ENCODE data around the gene RAB1B.

The RAB1B gene

DNA sequence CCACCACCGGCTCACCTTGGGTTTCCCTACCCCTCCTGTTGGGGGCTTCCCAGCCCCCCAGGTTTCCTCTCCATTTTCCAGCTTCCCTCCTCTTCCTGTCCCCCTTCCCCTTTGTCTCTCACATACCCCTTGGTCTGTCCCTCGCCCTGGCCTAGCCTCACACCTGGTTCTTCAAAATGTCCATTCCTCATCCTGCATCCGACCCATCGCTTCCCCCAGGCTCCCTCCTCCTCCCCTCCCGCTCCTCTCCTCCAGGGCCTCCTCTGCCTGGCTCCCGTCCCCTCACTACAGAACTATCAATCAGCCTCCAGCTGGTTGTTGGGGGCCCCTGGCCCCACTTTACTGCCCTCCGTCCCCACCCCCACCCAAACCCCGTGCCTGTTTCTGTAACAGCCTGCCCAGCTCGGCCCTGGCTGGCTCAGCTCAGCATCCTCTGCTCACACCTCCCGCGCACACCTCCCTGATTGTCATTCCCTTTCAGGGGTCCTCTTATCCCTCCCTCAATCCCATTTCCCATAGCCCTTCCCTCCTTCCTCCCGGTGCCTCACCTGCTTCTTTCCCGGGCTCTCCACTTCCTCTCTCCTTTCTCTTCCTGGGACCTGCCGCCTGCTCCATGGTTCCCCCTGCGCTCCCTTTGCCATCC lies 10.8 kb downstream of the RAB1B start:
- no peak for DNase-seq (ENCODE audit: insufficient read length)
- TF ChIP-seq POLR2AphosphoS5 (IDR thresholded peaks at IDR 0.05; ENCODE audit: low read depth, low read length): no peak
- no peak for TF ChIP-seq POLR2A (IDR thresholded peaks at IDR 0.05; ENCODE audit: low read depth, low read length)
- TF ChIP-seq TAF1 (IDR thresholded peaks at IDR 0.05; ENCODE audit: borderline replicate concordance, low read depth, low read length): no peak
- FAIRE-seq: no peak

DNA sequence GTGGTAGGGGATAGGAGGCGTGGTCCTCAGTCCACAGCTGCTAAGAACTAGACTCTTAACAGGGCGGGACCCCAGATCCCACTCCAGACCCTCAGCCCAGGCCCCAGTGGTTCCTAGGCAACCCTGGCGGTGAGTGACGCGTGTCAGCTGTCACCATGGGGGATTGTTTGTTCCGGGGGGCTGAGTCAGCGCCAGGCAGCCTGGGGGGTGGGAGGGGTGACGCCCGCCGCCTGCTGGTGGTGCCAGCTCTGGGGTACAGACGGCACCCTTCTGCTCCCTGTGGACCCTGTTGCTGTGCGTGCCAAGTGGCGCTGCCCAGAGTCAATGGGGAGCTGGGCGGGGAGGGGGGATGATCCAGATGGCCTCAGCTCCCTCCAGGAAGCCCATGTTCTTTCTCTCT lies 12.0 kb downstream of the RAB1B start:
- no peak for TF ChIP-seq TAF1 (IDR thresholded peaks at IDR 0.05; ENCODE audit: borderline replicate concordance, low read depth, low read length)
- TF ChIP-seq POLR2A (IDR thresholded peaks at IDR 0.05; ENCODE audit: low read depth, low read length): no peak
- no peak for TF ChIP-seq POLR2AphosphoS5 (IDR thresholded peaks at IDR 0.05; ENCODE audit: low read depth, low read length)
- no peak for DNase-seq (ENCODE audit: insufficient read length)
- FAIRE-seq: no peak

DNA sequence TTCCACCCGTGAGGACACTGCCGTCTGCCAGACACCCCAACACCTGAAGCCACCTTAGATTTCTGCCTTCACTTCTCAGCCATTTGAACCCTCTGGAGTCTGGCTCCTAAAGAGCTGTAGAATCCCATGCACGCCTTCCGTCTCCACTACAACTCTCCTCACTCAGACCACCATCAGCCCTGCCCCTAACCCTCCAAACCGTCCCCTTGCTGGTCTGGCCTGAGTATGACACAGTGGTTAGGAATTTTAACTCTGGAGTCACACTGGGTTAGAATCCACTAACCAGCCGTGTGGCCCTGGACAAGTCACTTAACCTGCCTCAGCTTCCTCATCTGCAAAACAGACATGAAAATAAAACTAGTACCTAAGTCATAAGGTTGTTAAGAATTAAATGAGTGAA lies 12.6 kb downstream of the RAB1B start:
- DNase-seq (ENCODE audit: insufficient read length): no peak
- no peak for FAIRE-seq
- TF ChIP-seq POLR2AphosphoS5 (IDR thresholded peaks at IDR 0.05; ENCODE audit: low read depth, low read length): no peak
- TF ChIP-seq POLR2A (IDR thresholded peaks at IDR 0.05; ENCODE audit: low read depth, low read length): no peak
- no peak for TF ChIP-seq TAF1 (IDR thresholded peaks at IDR 0.05; ENCODE audit: borderline replicate concordance, low read depth, low read length)

- FAIRE-seq (no peak), DNase-seq (ENCODE audit: insufficient read length) (no peak)
- TF ChIP-seq POLR2A (IDR thresholded peaks at IDR 0.05; ENCODE audit: low read depth, low read length) (no peak), TAF1 (IDR thresholded peaks at IDR 0.05; ENCODE audit: borderline replicate concordance, low read depth, low read length) (no peak), POLR2AphosphoS5 (IDR thresholded peaks at IDR 0.05; ENCODE audit: low read depth, low read length) (no peak; the same call in 1 of the 2 replicates)
These were observed 13.5 kb downstream of the RAB1B start for GRCh38 chr11:66281776-66282467.

GRCh38 chr11:66282468-66283455 lies 14.3 kb downstream of the RAB1B start:
- DNase-seq (ENCODE audit: insufficient read length): peak; percentile 100
- TF ChIP-seq TAF1 (IDR thresholded peaks at IDR 0.05; ENCODE audit: borderline replicate concordance, low read depth, low read length) (no peak), POLR2AphosphoS5 (IDR thresholded peaks at IDR 0.05; ENCODE audit: low read depth, low read length) (no peak), POLR2A (IDR thresholded peaks at IDR 0.05; ENCODE audit: low read depth, low read length) (peak; percentile 42; the same call in 1 of the 2 replicates)
- peak; percentile 100 for FAIRE-seq

- no peak for DNase-seq (ENCODE audit: insufficient read length)
- FAIRE-seq: no peak
- TF ChIP-seq POLR2AphosphoS5 (IDR thresholded peaks at IDR 0.05; ENCODE audit: low read depth, low read length) (no peak), POLR2A (IDR thresholded peaks at IDR 0.05; ENCODE audit: low read depth, low read length) (no peak), TAF1 (IDR thresholded peaks at IDR 0.05; ENCODE audit: borderline replicate concordance, low read depth, low read length) (no peak)
These were observed 15.1 kb downstream of the RAB1B start for GRCh38 chr11:66283461-66284105.

- no peak for DNase-seq (ENCODE audit: insufficient read length)
- FAIRE-seq: no peak
- no peak for TF ChIP-seq TAF1 (IDR thresholded peaks at IDR 0.05; ENCODE audit: borderline replicate concordance, low read depth, low read length)
- no peak for TF ChIP-seq POLR2A (IDR thresholded peaks at IDR 0.05; ENCODE audit: low read depth, low read length)
- no peak for TF ChIP-seq POLR2AphosphoS5 (IDR thresholded peaks at IDR 0.05; ENCODE audit: low read depth, low read length)
These were observed 16.2 kb downstream of the RAB1B start for GRCh38 chr11:66284526-66285078.

GRCh38 chr11:66285250-66285947 lies 17.0 kb downstream of the RAB1B start:
- FAIRE-seq (no peak), DNase-seq (ENCODE audit: insufficient read length) (no peak)
- TF ChIP-seq TAF1 (IDR thresholded peaks at IDR 0.05; ENCODE audit: borderline replicate concordance, low read depth, low read length): no peak
- no peak for TF ChIP-seq POLR2AphosphoS5 (IDR thresholded peaks at IDR 0.05; ENCODE audit: low read depth, low read length)
- no peak for TF ChIP-seq POLR2A (IDR thresholded peaks at IDR 0.05; ENCODE audit: low read depth, low read length)

DNA sequence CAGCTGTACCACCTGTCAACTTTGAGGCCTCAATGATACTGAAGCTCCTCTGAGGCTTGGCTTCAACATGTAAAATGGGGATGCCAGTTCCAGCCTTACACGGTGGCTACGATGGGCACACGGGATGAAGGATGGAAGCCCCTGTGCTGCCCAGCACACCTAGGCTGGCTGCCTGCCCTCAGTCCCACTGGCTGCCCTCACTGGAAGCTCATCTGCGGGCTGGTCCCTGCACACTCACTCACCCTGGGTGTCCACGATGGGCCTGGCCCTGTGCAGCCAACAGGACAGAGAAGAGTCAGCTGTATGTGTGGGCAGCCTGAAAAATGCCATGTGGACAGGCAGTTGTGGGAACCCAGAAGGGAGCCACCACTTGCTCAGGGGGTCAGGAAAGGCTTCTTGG lies 18.3 kb downstream of the RAB1B start:
- TF ChIP-seq POLR2A (IDR thresholded peaks at IDR 0.05; ENCODE audit: low read depth, low read length) (no peak), POLR2AphosphoS5 (IDR thresholded peaks at IDR 0.05; ENCODE audit: low read depth, low read length) (no peak), TAF1 (IDR thresholded peaks at IDR 0.05; ENCODE audit: borderline replicate concordance, low read depth, low read length) (no peak)
- no peak for FAIRE-seq
- DNase-seq (ENCODE audit: insufficient read length): no peak
